IPS DF 19.7 (cell line): Measurements from ENCODE around the gene CYP3A7.
A peak's percentile ranks its signal among the peaks of the same experiment; 100 is the strongest.
"Not testable (repeated sequence)": the region's sequence is repeated elsewhere in the genome, so short reads cannot be mapped to it uniquely, and the experiment has no call there.

Experiments used
- DNase-seq: peaks from one replicate; pipeline ENCODE4 v3.0.0-alpha.2; 2013; ENCODE audit warnings: low read depth, low spot score

The CYP3A7 gene

DNA sequence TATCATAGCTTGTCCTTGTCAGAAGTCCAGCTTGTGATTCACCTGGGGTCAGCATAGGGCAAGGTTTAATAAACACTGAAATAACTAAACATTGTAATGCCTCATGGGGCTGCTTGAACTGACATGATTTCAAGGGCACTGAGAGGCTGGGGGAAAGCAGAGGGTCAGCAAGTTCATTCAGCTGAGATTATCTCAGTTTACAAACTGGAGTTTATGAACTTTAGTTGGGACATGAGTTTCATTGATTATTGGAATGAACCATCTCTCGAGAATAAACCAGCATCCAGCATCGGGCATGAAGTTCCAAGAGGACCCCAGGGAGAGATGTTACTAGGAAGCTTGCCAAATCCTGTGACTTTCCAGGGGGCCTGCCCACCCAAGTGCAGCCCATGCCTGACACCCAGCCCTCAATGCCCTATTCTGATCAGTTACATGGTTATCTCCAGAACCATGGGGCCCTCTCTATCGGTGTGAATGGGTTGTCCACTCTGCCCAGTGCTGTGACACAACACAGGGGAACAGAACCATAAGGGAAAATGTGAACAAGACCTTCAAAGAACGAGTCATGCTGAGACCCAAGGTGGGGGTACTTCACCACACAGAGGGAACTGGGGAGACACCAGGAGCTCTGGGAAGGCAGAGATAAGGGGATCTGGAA lies 7.9 kb upstream of the CYP3A7 start:
- DNase-seq: no peak

DNA sequence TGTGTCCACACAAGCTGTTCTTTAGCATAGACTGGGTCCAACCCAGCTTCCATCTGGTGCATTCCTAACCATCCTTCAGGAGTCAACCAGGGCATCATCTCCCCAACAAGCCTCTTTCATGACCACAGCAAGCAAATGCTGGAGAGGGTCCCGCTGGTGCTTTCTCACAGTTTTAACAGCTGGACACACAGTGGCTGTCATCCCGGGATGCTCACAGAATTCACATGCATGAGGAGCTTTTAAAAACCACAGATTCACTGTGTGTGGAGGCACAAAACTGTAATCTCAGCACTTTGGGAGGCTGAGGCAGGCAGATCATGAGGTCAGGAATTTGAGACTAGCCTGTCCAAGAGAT lies 6.4 kb upstream of the CYP3A7 start:
- no peak for DNase-seq

DNA sequence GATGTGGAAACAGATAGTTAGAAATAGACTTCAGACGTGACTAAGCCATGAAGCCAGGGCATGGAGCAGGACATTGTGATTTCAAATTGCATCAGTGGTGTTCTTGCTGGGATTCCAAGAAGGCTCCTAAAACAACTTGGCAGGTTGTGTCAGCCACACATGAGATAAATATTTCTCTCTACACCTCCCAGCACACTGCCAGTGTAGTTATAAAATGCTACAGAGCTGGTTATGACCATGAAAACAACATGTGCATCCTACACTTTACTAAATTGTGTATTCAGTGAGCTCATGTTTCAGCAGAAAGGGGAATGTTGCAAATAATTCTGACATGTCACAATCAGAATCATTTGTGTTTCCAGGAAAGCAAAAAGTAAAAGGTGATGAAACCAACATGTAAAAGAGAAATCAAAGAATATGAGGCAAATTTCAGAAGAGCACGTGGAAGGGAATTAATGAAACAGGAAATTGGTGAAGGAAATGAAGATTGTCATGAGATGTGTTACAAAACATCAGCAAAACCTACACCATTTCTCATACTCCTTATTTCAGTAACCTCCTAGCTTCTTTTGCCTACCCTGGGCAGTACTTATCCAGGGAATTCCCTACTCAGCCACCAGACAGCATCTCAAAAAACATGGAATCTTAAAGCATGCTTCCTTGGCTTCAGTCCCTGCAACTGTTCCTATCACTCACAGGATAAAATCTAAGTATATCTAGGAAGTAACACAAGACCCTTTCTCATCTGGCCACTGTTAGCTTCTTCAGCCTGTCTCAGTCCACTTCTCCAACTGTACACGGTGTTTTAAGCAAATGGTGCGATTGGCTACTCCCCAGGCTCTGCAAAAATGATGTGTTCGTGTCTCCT lies 5.8 kb upstream of the CYP3A7 start:
- DNase-seq: no peak

DNA sequence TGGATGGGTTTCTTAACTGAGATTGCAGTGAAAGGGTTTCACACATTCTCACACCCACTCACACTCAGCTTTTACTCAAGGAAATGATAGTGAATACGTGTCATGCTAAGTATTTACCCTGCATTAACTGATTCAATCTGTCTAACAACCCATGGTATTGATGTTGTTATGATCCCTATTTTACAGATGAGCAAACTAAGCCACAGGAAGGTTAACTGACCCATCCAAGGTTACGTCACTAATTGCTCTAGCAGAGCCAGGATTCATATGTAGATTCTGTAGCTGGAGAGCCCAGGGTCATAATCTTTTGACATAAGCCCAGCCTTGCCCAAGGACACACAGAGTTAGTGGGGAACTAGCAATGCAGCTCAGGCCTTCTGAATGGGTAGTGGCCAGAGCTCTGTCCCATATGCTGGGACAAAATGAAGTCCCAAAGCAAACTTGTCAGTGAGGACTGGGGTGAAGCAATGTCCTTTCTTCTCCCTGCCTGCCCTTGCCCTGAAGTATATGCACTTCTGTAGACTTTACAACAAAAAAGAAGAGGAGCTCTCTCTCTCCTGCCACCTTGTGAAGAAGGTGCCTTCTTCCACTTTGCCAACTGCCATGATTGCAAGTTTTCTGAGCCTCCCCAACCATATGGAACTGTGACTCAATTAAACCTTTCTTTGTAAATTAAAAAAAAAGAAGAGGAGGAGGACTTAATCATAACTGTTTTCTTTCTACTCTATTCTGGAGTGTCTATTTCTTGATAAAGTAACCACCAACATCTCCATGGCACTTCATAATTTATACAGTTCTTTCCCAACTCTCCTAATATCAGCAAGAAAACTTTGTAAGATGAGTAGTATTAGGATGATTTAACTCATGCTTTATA lies 4.9 kb upstream of the CYP3A7 start:
- no peak for DNase-seq

DNA sequence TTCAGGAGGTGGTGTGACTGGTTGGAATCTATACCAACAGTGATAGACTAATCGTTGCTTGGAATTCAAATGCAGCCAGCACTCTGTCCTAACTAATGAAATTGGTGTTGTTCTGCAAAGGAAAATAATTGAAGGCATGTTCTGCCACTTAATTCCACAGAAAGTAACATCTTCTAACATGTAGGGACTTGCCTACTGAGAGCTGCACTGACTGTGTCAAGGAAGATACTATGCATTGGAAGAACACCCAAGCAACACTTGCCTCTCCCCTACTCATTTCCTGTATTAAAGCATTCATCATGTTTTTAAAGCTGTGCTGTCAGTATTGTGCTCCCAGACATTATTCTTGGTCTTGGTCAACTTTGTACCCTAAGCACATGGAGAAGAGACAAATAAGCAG lies 2.7 kb upstream of the CYP3A7 start:
- DNase-seq: no peak

DNA sequence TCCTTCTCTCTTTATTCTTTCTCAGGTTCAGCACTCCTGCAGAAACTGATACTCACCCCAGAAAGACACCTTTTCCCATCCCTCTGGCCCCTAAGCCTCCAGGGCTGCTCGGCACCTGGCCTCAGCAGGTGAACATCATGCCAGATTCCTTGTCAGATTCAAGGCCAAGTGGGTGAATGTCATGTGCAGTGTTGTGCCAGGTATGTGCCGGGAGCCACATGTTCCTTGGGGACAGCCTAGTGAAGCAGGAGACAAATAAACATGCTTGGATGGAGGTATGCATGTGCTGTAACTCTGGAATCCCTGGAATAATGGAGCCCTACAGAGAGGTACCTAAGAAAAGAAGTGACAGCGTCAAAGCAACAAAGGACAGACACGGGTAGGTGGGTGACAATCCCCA lies 1.7 kb upstream of the CYP3A7 start:
- not testable (repeated sequence) for DNase-seq

DNA sequence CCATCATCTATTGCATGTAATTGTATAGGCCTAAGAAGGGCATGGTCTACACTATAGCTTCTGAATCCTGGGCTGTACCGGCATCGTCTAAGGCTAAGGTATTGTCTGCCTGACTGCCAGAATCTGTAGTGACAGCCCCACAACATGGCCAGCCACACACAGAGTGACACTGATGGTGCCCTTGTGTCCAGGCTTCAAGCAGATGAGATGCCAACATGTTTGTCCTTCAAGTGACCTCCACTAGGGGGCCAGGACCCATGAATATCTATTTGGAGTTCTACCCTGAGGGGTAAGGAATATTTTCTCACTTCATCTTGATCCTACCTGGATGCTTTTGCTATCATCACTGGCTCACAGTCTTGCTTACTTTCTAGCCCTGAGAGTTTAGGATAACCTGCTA lies 1.5 kb downstream of the CYP3A7 start:
- DNase-seq: peak; percentile 12

DNA sequence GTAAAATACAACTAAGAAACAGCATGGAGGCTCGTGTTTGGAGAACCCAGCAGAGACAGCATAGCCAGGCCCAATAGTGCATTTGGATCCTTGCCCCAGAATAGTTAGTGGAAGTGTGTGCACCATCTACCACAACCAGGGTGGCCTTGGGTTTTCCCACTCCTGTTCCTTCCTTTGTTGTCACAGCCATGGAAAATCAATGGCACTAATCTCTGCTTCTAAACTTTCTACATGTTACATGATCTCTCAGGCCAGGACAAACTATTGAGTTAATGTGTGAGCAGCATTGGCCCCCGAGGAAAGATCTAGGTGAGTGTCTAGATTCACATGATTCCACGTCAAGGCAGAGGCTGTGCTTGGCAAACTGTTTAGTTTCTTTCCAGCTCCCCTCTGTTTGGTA lies 2.0 kb downstream of the CYP3A7 start:
- no peak for DNase-seq

DNA sequence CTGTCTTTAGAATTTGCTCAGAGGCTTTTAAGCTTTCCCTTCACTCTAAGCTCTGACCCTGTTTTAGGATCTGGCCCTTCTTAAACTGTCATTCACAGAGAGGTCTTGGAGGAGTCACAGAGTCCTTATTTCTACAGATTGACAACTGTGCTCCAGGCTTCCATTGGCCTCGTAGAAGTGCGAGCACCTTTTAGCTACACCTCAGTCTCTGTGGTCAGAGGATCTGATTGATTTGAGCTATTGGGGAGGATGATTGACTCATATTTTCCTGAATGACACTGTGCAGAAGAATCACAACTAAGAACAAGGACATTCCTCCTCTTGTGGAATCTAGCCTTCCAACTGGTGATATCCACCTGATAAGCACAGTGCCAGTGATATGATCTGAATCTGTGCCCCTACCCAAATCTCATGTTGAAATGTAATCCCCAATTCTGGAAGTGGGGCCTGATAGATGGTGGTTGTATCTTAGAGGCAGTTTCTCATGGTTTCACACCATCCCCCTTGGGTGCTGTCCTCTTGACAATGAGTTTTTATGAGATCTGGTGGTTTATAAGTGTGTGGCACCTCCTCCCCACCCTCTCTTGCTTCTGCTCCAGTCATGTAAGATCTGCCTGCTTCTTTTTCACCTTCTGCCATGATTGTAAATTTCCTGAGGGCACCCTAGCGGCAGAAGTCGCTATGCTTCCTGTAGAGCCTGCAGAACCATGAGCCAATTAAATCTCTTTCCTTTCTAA lies 3.2 kb downstream of the CYP3A7 start:
- no peak for DNase-seq

DNA sequence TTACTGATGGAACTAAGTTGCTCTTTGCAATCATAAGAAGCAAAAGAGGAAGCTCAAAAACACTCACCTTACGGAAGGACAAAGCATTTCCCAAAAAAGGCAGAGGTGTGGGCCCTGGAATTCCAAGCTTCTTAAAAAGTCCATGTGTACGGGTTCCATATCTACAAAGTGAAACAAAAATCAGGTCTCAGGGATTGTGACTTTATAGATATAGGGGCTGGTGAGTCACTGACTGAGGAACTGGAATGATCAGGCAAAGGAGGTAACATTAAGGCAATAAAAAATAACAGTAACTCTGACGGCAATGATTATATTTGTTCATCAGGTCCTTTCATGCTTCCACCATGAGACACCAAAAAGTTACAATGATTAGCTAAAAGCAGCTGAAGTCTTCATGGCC lies 4.0 kb downstream of the CYP3A7 start:
- DNase-seq: no peak

DNA sequence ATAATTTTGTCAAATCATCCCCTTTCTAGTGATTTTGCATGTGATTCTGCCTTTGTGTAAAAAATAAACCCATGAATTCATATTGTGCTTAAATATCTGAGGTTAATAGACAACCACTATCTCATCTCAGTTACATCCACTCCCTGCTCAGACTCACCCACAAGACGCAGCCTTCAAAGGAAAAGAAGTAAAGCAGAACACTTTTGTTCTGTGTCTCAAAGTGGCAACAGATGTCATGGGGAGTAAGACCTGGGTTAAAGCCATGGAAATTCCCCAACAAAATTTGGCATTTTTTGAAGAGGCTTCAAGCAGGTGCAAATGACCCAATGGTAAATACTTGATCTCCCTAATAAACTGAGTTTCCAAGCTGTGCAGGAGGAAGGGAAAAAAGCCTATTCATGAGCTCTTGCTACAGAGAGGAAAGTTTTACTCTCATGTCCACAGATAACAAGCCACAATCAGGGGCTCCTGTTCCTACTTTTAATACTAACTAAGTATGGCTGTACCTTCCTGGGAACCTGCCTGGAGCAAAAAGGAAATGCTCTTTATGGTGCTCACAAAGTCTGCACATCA lies 4.7 kb downstream of the CYP3A7 start:
- no peak for DNase-seq

DNA sequence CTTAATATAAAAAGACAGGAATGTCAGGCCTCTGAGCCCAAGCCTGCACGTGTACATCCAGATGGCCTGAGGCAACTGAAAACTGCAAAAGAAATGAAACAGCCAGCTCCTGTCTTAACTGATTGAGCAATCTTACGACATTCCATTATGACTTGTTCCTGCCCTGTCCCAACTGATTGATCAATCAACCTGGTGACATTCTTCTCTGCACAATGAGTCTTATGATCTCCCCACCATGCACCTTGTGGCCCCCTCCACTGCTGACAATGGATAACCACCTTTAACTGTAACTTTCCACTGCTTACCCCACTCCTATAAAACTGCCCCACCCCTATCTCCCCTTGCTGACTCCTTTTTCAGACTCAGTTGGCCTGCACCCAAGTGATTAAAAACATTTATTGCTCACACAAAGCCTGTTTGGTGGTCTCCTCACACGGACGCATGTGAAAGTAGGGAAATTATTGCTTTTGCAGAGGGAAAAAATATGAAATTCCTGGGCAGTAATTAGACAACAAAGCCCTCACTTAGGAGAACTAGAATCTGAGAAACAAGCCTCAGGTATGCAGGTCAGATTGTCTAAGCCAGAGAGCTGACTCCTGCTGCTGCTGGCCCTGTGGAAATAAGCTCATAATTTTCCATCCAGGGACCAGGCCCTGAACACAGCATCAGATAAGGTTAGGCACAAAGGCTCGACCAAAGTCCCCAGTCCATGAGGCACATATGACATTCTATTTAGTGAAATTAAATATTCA lies 5.3 kb downstream of the CYP3A7 start:
- DNase-seq: no peak

DNA sequence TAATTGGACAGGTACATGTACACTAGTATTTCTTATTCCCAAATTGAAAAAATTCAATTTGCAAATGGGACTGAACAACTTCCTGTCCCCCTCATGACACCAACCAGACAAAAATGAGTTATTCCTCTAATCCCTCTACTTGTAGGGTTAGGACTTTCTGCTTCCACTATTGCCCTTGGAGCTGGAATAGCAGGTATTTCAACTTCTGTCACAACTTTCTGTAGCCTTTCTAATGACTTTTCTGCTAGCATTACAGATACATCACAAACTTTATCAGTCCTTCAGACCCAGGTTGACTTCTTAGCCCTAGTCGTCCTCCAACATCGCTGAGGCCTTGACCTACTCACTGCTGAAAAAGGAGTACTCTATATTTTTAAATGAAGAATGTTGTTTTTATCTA lies 6.4 kb downstream of the CYP3A7 start:
- no peak for DNase-seq

DNA sequence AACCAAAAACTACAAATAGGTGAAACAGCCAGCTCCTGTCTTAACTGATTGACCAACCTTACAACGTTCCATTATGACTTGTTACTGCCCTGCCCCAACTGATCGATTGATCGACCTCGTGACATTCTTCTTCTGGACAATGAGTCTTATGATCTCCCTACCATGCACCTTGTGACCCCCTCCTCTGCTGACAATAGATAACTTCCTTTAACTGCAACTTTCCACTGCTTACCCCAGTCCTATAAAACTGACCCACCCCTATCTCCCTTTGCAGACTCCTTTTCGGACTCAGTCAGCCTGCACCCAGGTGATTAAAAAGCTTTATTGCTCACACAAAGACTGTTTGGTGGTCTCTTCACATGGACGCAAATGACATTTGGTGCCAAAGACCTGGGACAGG lies 11.8 kb downstream of the CYP3A7 start:
- not testable (repeated sequence) for DNase-seq

DNA sequence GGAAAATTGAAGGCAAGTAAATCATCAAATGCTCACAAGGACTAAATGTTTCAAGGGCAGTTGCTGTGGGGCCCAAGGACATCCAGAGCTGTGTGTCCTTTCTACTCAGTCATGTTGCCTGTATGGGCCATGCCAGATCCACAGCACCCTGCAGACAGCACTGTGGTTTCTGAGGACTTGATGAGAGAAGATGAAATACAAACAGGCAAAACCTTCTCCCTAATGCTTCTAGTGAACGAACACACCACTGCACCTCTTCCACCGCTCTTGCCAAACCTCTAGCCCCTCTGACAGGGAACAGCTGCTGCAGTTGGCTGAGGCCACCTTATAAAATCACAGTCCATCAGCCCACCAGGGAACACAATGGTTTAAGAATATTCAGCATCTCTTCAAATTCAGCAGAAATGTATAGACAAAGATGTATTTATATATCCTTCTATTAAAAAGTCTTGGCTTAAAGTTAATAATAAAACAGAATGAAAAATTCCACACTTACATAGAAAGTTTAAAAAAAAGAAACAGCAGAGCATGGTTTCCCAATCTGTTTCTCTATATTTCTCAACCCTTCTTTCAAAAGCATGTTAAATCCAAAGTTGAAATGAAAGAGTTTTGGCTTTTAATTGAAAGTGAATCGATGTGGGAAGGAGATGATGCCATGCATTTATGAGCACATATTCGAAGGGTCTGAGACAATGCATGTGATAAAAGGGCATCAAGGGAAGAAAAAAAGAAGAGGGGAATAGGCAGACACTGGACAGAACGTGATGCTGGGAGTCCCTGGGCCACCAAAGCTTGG lies 14.0 kb downstream of the CYP3A7 start:
- no peak for DNase-seq

DNA sequence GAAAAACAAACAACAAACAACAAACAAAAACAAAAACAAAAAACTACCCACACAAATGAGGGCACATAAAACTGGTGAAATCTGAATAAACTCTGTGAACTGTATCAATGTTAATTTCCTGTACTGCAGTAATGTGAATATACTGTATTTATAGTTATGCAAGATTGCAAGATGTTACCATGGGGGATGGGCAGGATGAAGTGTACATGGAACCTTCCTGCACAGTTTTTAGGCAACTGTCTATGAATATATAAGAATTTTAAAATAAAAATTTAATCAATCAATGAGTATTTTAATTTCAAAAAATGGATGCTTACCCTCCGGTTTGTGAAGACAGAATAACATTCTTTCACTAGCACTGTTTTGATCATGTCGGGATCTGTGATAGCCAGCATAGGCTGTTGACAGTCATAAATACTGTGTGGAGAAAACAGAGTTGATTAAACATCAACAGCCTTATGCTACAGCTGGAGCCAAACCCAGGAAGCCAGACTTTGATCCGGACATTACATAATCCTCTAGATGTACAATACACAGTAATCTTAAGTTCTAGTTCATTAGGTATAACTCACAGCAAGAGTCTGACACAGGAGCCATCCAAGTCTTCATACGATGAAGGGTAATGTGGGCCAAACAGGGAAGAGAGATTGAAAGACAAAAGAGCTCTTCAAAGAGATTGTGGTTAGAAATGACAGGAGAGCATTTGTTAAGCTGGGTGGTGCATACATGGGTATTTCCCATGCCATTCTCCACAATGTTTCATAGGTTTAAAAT lies 14.8 kb downstream of the CYP3A7 start:
- DNase-seq: no peak

DNA sequence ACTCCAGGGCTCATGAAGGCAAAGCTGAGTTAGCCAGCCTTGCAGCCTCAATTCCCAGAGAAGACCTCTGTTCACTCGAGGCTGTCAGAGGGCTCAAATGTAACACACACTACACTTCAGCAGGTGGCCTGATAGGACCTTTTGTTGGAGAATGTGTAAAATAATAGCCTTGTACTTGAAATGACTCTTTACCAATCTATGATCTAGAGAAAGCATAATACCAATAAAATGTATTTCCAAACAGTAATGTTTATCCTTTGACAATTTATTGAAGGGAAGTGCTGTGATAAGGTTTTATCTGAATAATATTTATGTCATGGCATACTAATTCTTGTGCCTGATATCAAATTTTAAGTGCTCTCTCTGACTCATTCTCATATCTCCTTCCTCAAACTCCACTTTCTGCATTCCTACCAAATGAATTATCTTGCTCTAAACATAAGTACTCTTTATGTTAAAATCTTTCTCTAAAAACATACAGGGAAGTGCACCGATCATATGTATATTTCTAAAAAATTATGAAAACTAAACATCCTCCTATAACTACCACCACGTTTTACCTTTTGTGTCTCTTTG lies 20.9 kb downstream of the CYP3A7 start:
- DNase-seq: no peak

DNA sequence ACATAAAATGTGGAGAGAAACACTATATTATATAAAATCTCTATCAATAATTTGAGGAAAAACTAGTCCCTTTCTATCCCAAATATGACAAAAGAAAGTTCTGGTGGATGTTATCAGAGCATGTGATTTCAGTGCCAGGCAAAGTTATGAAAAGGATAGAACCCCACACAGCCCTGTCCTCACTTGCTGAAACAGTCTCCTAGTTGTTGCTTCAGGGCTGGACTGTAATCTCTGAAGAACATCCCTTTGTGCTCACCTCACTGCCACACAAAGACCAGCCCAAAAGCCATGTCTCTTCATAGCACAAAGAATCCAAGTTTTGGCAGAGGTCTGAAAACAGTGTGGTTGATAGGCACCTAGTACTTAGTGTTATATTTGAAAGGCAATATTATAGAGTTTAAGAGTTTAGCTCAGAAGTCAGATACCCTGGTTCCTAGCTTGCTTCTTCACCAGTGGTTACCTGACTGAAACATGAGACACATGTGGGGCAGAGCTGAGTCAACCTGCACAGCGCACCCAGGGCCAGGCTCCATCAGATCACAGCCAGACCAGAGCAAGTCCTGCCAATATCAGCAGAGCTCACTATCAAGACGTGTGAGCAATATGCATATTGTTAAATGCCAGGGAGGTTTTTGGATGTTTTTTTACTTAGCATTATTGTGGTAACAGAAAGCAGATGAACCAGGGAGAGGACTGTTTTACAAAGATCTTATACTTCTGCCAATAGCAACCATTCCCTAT lies 25.0 kb downstream of the CYP3A7 start:
- no peak for DNase-seq
